ENCODE measurements around the gene PHLDB2. TPM values are rescaled to one million over a fixed set of nuclear protein-coding genes. Genes with fewer than 3 reads are reported as not detected.

Gene PHLDB2
- polyA plus RNA-seq, 2 of the 4 experiments (the other 2 are of a cell fraction): 39.5 to 50.6 TPM

DNA sequence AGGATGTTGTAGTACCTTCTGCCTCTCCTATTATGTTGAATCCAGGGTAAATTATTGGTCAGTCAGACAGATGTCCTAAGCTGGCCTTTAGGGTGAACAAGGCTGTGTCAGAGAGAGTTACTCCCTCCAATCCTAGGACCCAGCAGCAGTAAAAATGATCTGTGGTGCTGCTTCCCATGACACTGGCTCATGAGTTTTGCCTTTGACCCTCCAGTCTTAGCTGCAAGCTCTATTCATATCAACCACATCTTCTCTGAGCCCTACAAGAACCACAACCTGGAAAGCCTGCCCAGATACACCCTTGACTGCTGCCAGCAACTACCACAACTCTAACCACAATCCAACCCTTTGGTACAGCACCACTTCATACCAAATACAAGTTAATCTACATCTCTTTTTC lies 27.2 kb upstream of the PHLDB2 start:
- CTCF ChIA-PET: no interaction called here
- TF ChIP-seq CHD2 (IDR thresholded peaks at IDR 0.05; ENCODE audit: low read length, partially characterized antibody) (no peak), FOSB (CRISPR knock-in tag; IDR thresholded peaks at IDR 0.05) (no peak), HDAC2 (IDR thresholded peaks at IDR 0.05) (no peak), ELK1 (IDR thresholded peaks at IDR 0.05; ENCODE audit: low read depth, low read length) (no peak), RFX5 (IDR thresholded peaks at IDR 0.05) (no peak), MYC (IDR thresholded peaks at IDR 0.05; ENCODE audit: borderline replicate concordance, low read length) (no peak), FOXS1 (CRISPR knock-in tag; IDR thresholded peaks at IDR 0.05) (no peak), ZFP36 (IDR thresholded peaks at IDR 0.05; ENCODE audit: borderline replicate concordance, partially characterized antibody) (no peak), JUNB (IDR thresholded peaks at IDR 0.05) (no peak), RCOR1 (IDR thresholded peaks at IDR 0.05; ENCODE audit: low read depth, low read length) (no peak), CEBPB (IDR thresholded peaks at IDR 0.05) (no peak), BCL3 (IDR thresholded peaks at IDR 0.05) (no peak), CBX2 (IDR thresholded peaks at IDR 0.05; ENCODE audit: borderline replicate concordance, low read depth) (no peak), MAFK (IDR thresholded peaks at IDR 0.05; ENCODE audit: partially characterized antibody) (no peak), ESRRA (IDR thresholded peaks at IDR 0.05; ENCODE audit: borderline replicate concordance, low read length) (no peak), NPAS2 (CRISPR knock-in tag; IDR thresholded peaks at IDR 0.05; ENCODE audit: borderline replicate concordance) (no peak)
- TF ChIP-seq, protein P1, sequence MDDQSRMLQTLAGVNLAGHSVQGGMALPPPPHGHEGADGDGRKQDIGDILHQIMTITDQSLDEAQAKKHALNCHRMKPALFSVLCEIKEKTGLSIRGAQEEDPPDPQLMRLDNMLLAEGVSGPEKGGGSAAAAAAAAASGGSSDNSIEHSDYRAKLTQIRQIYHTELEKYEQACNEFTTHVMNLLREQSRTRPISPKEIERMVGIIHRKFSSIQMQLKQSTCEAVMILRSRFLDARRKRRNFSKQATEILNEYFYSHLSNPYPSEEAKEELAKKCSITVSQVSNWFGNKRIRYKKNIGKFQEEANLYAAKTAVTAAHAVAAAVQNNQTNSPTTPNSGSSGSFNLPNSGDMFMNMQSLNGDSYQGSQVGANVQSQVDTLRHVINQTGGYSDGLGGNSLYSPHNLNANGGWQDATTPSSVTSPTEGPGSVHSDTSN (IDR thresholded peaks at IDR 0.05): no peak
- peaks cover 1% of the 10 kb centered on the region; the same call in 1 of the 3 replicates for H3K4me1 ChIP-seq
- H3K27ac ChIP-seq: peak overlapping the region in 1 of 2 experiments; percentile 62; a peak in 2 of 6 replicates
- H3K4me2 ChIP-seq: no peak overlapping the region
- ATAC-seq: peak; percentile 34 to 63; a peak in 3 of 6 replicates
- H3K4me3 ChIP-seq: no peak overlapping the region
- no peak for DNase-seq (ENCODE audit: low read depth in 1 of 2, low spot score in 1 of 2)
- no peaks in the 10 kb centered on the region for H3K9me3 ChIP-seq
- POLR2A ChIA-PET: no interaction called here
- no peak for FAIRE-seq

- no peaks in the 10 kb centered on the region for H3K9me3 ChIP-seq
- FAIRE-seq (no peak), DNase-seq (ENCODE audit: low read depth in 1 of 2, low spot score in 1 of 2) (no peak), ATAC-seq (no peak)
- 56% methylated on average over 3 of the region's 3 CpGs for WGBS (ENCODE audit: missing lambda C conversion rate)
- TF ChIP-seq CEBPB (IDR thresholded peaks at IDR 0.05) (peak in 1 of 2 experiments; percentile 24; a peak in 1 of 4 replicates), CBX2 (IDR thresholded peaks at IDR 0.05; ENCODE audit: borderline replicate concordance, low read depth) (no peak)
- no peak overlapping the region for H3K4me3 ChIP-seq
- H3K27ac ChIP-seq: no peak overlapping the region
- ChIA-PET CTCF (interaction anchor here (0.7 kb wide), 1 partner anchor 10 kb away, joined by 3 read pairs; no protein-coding TSS in a partner anchor), POLR2A (no interaction called here)
- H3K4me1 ChIP-seq: peaks cover 9% of the 10 kb centered on the region; the same call in 1 of the 3 replicates
- no peak overlapping the region for H3K4me2 ChIP-seq
Measured at GRCh38 chr3:111837112-111837511, 22.0 kb upstream of the PHLDB2 start.

DNA sequence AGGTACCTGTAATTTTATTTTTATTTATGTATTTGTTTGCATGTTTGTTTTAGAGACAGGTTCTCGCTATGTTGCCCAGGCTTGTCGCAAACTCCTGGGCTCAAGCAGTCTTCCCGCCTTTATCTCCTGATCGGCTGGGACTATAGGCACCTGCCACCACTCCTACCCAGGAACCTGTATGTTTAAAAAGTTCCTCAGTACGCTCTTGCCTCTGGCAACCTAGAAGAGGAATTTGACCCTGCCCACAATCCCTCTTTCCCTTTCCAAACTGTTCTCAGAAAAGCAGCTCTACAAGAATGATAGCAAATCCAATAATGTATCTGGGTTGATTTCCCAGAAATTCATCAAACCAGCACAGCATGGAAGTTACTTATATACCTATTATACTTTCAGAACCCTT lies 20.9 kb upstream of the PHLDB2 start:
- Histone ChIP-seq H3K4me1 (peaks cover 9% of the 10 kb centered on the region; the same call in 1 of the 3 replicates), H3K27ac (no peak overlapping the region), H3K4me3 (no peak overlapping the region), H3K4me2 (no peak overlapping the region), H3K9me3 (no peaks in the 10 kb centered on the region)
- POLR2A ChIA-PET: no interaction called here
- FAIRE-seq: peak; percentile 65
- WGBS (ENCODE audit: missing lambda C conversion rate): 91% methylated on average over 5 of the region's 5 CpGs
- ATAC-seq: no peak
- no peak for DNase-seq (ENCODE audit: low read depth in 1 of 2, low spot score in 1 of 2)
- TF ChIP-seq RAD21 (conservative IDR thresholded peaks at IDR 0.05 in 1 of 2, IDR thresholded peaks at IDR 0.05 in 1 of 2) (no peak), NFE2L2 (conservative IDR thresholded peaks at IDR 0.05; ENCODE audit: low read length) (no peak), NR3C1 (IDR thresholded peaks at IDR 0.05) (no peak), KDM5A (IDR thresholded peaks at IDR 0.05) (no peak), EHF (CRISPR knock-in tag; IDR thresholded peaks at IDR 0.05) (no peak), RCOR1 (IDR thresholded peaks at IDR 0.05; ENCODE audit: low read depth, low read length) (no peak), MAZ (IDR thresholded peaks at IDR 0.05; ENCODE audit: borderline replicate concordance, low read depth, low read length) (no peak), EP300 (IDR thresholded peaks at IDR 0.05) (no peak), ESRRA (IDR thresholded peaks at IDR 0.05; ENCODE audit: borderline replicate concordance, low read length) (no peak), SMC3 (IDR thresholded peaks at IDR 0.05) (no peak), POLR2A (IDR thresholded peaks at IDR 0.05; ENCODE audit: low read length) (no peak)
- TF ChIP-seq, protein P2, sequence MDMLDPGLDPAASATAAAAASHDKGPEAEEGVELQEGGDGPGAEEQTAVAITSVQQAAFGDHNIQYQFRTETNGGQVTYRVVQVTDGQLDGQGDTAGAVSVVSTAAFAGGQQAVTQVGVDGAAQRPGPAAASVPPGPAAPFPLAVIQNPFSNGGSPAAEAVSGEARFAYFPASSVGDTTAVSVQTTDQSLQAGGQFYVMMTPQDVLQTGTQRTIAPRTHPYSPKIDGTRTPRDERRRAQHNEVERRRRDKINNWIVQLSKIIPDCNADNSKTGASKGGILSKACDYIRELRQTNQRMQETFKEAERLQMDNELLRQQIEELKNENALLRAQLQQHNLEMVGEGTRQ (IDR thresholded peaks at IDR 0.05): no peak
- TF ChIP-seq, protein P3, sequence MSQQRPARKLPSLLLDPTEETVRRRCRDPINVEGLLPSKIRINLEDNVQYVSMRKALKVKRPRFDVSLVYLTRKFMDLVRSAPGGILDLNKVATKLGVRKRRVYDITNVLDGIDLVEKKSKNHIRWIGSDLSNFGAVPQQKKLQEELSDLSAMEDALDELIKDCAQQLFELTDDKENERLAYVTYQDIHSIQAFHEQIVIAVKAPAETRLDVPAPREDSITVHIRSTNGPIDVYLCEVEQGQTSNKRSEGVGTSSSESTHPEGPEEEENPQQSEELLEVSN (IDR thresholded peaks at IDR 0.05; ENCODE audit: borderline replicate concordance, low read depth): no peak
- CTCF ChIA-PET: no interaction called here
